HG02642 (cell line): ENCODE measurements around the gene NELFA.

Experiments
- ATAC-seq: cut with Tn5 transposase; IDR thresholded peaks from one replicate; pipeline ENCODE4 v1.9.1; 2021; ENCODE audit warnings: mild to moderate bottlenecking; ENCODE audit not compliant: unreplicated experiment, poor library complexity

NELFA gene

GRCh38 chr4:1948232-1948631, 60.5 kb downstream of the NELFA start:
- ATAC-seq: no peak

GRCh38 chr4:1945912-1946311, 62.9 kb downstream of the NELFA start:
- no peak for ATAC-seq

GRCh38 chr4:1945124-1945895, 63.5 kb downstream of the NELFA start:
- no peak for ATAC-seq

- ATAC-seq: no peak
These were observed 64.8 kb downstream of the NELFA start for GRCh38 chr4:1943928-1944327.

- ATAC-seq: no peak
These were observed 68.2 kb downstream of the NELFA start for GRCh38 chr4:1940566-1940965.

- ATAC-seq: no peak
These were observed 68.9 kb downstream of the NELFA start for GRCh38 chr4:1939664-1940509.

GRCh38 chr4:1938027-1938426, 70.7 kb downstream of the NELFA start:
- ATAC-seq: no peak

GRCh38 chr4:1937550-1937949, 71.2 kb downstream of the NELFA start:
- ATAC-seq: no peak

- no peak for ATAC-seq
These were observed 75.1 kb downstream of the NELFA start for GRCh38 chr4:1933700-1934099.

- ATAC-seq: no peak
These were observed 76.0 kb downstream of the NELFA start for GRCh38 chr4:1932736-1933135.
